GM18519 (cell line): ENCODE results near the gene GP1BA.

Source experiments
- ATAC-seq: cut with Tn5 transposase; IDR thresholded peaks from one replicate; pipeline ENCODE4 v1.9.1; 2021; ENCODE audit warnings: mild to moderate bottlenecking, moderate library complexity; ENCODE audit not compliant: unreplicated experiment, low FRiP score

GP1BA gene

GRCh38 chr17:4931963-4932362, at the start of gene GP1BA:
Gene GP1BA (plus strand): TSS chr17:4932277. CDS start chr17:4932605, 328 bp downstream.
- ATAC-seq, result no peak

- ATAC-seq, result no peak
These were observed 47.6 kb upstream of the GP1BA start for GRCh38 chr17:4884489-4884888.

- no peak for ATAC-seq
These were observed 45.2 kb upstream of the GP1BA start for GRCh38 chr17:4886830-4887229.

GRCh38 chr17:4887581-4887980, 44.5 kb upstream of the GP1BA start:
- no peak for ATAC-seq

DNA sequence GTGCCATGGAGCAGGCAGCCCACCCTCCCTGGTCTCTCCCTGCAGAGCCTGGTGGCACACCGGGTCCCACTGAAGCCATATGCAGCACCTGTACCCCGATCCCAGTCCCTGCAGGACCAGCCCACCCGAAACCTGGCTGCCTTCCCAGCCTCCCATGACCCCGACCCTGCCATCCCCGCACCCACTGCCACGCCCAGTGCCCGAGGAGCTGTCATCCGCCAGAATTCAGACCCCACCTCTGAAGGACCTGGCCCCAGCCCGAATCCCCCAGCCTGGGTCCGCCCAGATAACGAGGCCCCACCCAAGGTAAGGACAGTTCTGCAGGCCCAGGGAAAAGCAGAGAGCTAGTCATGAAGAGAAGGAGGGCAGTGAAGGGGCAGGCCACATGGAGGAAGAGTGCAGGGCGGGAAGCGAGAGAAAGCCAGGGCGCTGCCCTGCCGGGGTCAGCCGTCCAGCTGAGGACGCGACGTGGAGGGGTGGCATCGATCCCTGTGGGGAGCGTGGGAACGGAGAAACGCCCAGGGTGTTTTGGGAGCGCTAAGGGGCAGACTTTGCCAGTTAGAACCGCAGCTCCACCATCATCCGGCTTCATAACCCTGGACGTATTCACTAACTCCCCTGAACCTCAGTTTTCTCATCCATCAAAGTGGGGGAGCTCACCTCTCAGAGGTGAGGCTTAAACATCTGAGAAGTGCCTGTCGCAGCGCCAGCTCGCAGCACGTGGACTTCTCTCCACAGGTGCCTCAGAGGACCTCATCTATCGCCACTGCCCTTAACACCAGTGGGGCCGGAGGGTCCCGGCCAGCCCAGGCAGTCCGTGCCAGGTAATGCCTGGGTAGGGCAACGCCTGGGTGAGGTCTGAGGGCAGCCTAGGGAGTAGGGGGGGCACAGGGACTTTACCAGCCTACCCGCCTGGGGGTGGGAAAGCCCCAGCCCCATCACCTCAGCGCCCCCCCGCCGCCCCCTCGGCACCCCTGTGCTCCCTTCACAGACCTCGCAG, 40.4 kb upstream of the GP1BA start:
- no peak for ATAC-seq

DNA sequence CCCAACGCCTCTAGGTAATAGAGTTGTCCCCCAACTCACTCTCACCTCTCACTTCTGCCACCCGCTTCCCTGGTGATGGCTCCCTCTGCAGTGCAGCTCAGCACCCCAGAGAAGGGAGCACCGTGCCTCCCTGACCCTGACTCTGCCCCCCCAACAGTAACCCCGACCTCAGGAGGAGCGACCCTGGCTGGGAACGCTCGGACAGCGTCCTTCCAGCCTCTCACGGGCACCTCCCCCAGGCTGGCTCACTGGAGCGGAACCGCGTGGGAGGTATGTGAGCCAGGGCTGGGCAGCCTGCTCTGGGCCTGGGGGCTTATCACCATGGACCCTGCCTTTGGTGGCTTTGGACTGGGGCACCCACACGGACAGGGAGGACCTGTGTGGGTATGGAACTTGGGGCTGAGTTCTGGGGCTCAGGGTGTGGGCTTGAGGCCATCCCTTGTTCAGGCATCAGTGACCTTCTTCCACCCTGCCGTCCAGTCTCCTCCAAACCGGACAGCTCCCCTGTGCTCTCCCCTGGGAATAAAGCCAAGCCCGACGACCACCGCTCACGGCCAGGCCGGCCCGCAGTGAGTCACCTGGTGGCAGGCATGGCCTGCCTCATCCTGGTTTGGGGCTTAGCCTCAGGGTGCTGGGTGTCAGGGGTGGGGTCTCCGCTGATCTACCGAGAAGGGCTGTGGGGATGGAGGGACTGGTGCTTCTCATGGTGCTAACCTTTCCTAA, 39.4 kb upstream of the GP1BA start:
- ATAC-seq, result no peak

GRCh38 chr17:4893272-4893671, 38.8 kb upstream of the GP1BA start:
- ATAC-seq, result no peak

DNA sequence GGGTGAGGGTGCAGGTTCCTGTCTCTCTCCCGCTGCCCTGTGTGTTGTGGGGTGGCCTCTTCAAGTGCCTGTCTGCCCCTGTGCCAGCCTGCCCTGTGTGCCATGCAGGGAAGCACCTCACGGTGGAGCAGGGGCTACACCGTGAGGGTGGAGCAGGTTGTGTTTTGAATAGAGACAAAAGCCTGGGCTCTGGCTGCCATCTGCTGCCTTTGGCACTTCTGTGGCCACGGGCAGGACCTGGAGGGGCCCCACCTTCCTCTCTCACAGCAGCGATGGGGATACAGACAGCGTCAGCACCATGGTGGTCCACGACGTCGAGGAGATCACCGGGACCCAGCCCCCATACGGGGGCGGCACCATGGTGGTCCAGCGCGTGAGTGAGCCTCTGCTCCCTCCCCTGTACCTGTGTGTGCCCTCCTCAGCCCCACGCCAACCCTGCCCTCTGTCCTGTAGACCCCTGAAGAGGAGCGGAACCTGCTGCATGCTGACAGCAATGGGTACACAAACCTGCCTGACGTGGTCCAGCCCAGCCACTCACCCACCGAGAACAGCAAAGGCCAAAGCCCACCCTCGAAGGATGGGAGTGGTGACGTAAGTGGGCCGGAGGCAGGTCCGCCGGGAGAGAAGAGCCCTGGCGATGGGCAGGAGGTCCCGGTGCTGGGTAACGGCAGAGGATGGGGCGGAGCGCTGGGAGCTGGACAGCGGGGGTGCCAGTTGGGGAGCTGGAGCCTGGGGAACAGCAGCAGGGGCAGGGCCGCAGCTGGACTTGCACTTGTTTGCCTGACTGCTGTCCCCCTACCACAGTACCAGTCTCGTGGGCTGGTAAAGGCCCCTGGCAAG, 38.1 kb upstream of the GP1BA start:
- ATAC-seq, result no peak

- ATAC-seq, result no peak
These were observed 37.0 kb upstream of the GP1BA start for GRCh38 chr17:4895121-4895520.

- no peak for ATAC-seq
These were observed 36.3 kb upstream of the GP1BA start for GRCh38 chr17:4895657-4896331.

- ATAC-seq, result no peak
These were observed 35.5 kb upstream of the GP1BA start for GRCh38 chr17:4896332-4897197.

DNA sequence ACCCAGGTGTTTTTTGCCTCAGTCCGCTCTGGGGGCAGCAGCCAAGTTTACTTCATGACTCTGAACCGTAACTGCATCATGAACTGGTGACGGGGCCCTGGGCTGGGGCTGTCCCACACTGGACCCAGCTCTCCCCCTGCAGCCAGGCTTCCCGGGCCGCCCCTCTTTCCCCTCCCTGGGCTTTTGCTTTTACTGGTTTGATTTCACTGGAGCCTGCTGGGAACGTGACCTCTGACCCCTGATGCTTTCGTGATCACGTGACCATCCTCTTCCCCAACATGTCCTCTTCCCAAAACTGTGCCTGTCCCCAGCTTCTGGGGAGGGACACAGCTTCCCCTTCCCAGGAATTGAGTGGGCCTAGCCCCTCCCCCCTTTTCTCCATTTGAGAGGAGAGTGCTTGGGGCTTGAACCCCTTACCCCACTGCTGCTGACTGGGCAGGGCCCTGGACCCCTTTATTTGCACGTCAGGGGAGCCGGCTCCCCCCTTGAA, 34.8 kb upstream of the GP1BA start:
- no peak for ATAC-seq

- no peak for ATAC-seq
These were observed 34.3 kb upstream of the GP1BA start for GRCh38 chr17:4897785-4898184.

GRCh38 chr17:4898351-4898750, 33.7 kb upstream of the GP1BA start:
- no peak for ATAC-seq

GRCh38 chr17:4898927-4899326, 33.1 kb upstream of the GP1BA start:
- no peak for ATAC-seq

DNA sequence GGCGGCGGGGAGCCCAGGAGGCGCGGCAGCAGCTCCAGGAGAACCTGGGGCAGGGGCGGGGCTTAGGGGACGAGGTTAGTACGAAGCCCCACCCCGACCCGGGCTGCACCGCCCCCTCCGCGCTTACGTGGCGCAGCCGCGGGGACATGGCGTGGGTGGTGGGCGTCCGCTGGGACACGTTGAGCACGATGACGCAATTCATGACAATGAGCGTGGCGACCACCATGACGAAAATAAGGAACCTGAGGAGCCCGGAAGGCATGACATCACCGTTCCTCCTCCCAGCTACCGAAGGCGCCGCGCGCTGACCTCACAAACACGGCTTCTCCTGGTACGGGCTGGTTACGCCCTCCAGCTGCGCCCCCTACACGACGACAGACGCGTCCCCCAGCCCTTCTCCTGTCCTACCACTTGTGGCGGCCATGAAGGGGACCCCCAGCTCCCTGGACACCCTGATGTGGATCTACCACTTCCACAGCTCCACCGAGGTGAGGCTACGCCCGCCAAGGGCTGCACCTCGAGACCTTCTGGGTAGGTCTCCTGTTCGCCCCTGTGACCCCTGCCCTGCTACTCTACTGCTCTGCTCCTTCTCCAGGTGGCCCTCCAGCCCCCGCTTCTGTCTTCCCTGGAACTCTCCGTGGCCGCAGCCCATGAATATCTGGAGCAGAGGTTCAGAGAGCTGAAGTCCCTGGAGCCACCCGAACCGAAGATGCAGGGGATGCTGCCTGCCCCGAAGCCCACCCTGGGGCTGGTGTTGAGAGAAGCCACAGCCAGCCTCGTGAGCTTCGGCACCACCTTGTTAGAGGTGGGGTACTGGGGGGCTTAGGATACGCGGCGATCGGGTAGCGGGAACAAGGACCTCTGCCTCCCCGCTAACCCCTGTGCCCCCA, 32.5 kb upstream of the GP1BA start, which contains the start of gene C17orf107:
Gene C17orf107, plus strand, starts transcription at position 196 of the 890 bp plus-strand sequence. Its CDS starts 227 bp downstream, at position 423.
- no peak for ATAC-seq

GRCh38 chr17:4900231-4901107, 31.6 kb upstream of the GP1BA start:
- no peak for ATAC-seq
